GM21717 (cell line): ENCODE data around the gene RIMKLA.

Experiments used
- ATAC-seq: cut with Tn5 transposase; IDR thresholded peaks from one replicate; pipeline ENCODE4 v1.9.1; 2021; ENCODE audit warnings: mild to moderate bottlenecking, moderate library complexity; ENCODE audit not compliant: unreplicated experiment

RIMKLA gene

DNA sequence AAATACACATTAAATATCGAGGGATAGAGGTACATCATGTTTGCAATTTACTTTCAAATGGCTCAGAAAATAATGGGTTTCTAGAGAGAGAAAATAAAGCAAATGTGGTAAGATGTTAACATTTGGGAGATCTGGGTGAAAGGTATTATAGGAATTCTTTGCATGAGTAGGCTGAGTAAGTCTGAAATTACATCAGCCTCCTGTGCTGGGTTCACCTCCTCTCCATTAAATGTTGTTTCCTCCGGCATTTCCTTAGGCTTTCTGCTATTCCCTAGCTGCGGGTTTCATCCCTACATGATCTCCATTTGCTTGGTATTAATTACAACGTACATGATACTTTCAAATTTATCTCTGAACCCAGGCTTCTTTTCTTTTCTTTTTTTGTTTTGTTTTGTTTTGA is 43.6 kb downstream of the RIMKLA start:
- ATAC-seq, result no peak

DNA sequence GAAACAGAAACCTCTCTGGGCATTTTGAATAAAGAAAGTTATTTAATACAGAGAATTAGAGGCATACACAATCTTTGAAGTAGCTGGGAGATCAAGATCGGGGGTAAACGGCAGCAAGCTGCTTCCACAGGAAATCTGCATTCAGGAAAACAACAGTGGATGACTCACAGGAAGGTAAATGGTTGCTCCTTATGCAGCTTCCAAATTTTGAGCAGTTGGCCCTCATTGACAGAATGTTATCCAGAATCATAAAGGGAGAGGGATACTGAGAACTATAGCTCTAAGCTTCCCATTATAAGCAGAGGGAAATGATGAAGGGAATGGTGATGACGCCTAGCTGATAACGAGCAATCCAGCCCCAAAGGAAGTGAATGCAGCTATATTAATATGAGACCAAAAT is 46.6 kb downstream of the RIMKLA start:
- ATAC-seq, result no peak

GRCh38 chr1:42429603-42430002 is 49.0 kb downstream of the RIMKLA start:
- no peak for ATAC-seq

DNA sequence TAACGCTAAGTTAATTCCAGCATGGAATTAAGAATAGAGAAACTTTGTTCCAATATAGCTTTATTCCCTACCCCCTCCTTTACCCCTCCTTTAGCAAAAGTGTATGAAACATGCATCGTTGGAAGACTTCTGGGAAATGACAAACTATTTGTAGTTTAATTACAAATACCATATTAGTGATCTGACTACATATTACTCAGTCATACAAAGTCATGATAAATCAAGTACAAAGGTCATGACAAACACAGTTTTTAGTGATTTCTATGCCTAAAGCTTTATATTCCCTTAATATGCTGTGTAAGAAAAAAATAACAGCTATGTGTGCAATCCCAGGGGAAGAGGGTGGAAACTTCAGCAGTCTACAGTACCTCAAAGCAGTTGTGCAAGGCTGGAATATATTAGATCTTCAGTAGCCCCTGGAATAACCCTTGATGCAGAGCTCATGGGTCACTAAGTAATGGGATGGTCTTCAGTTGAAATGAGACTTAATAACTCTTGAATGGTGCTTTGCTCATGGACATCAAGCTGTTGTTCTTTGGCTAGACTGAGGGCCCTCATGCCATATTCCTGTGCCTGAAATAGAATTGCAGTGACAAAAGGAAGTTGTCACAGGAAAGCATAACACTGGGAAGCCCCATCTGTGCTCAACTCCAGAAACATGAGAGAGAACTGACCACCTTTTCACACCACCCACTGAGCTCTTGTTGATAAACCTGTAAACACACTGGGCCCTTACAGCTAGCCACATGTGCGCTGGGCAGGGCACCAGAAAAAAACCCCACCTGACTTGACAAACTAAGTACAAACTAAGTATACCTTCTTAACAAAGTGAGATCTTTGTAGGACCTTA is 49.9 kb downstream of the RIMKLA start:
- no peak for ATAC-seq

DNA sequence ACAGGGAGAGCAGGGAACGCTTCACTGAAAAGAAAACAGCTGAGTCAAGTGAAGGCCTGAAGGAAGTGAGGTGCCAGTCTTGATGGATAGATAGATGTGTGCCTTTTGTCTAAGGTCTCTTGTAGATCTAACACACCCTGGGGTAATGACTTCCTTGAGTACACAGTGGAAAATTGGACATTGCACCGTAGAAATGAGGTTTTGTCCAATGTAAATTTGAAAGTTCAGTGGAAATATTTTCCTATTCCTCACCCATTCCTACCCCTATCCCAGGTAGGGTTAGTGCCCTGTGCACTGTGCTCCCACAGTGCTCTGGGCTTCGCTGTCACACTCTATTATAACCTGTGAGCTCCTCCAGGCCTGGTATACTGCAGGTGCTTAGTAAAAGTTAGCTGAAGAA is 50.9 kb downstream of the RIMKLA start:
- ATAC-seq, result no peak

GRCh38 chr1:42432714-42433113 is 52.1 kb downstream of the RIMKLA start:
- ATAC-seq, result no peak

DNA sequence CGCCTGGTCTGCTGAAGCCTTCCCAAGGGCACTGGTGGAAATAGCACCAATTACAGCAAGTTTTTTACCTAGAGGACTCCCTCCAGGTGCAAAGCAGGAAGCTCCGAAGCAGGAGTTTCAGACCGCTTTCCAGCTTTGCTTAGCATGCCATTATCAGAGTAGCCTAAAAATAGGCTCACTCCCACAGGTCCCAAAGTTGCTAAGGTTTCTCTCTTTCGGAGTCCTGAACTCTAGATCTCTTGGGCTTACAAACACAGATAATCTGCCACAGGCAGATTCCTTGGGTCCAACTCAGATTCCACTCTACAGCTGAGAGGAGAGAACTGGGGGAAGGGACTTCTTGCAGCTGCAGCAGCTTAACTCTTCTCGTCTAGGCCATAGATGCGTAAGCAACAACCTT is 52.8 kb downstream of the RIMKLA start:
- no peak for ATAC-seq

DNA sequence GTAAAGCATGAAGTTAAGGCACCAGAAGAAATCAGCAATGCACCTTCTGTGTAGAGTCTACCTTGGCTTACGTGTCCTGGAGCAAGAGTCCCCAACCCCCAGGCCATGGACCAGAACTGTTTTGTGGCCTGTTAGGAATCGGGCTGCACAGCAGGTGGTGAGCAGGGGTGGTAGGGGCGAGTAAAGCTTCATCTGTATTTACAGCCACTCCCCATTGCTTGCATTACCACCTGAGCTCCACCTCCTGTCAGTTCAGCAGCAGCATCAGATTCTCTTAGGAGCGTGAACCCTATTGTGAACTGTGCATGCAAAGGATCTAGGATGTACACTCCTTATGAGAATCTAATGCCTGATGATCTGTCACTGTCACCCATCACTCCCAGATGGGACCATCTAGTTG is 53.7 kb downstream of the RIMKLA start:
- no peak for ATAC-seq

- no peak for ATAC-seq
These were observed 59.3 kb downstream of the RIMKLA start for GRCh38 chr1:42439940-42440339.

DNA sequence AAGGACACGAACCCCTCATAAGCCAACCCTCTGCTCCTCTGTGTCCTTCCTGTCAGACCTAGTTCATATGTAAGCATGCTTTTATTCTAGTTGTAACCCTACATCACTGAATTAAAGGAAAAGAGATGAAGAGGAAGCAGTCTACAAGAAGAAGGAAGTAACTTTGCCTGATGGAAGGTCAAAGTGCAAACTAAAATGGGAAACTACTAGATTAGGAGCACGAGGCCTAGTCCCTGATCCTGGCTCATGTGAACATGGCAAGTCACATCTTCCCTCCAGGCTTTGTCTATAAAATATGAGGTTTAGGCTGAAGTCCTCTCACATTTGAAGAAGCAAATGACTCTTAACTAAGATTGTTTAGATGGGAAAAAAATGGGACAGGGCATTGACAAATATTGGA is 62.1 kb downstream of the RIMKLA start:
- no peak for ATAC-seq

DNA sequence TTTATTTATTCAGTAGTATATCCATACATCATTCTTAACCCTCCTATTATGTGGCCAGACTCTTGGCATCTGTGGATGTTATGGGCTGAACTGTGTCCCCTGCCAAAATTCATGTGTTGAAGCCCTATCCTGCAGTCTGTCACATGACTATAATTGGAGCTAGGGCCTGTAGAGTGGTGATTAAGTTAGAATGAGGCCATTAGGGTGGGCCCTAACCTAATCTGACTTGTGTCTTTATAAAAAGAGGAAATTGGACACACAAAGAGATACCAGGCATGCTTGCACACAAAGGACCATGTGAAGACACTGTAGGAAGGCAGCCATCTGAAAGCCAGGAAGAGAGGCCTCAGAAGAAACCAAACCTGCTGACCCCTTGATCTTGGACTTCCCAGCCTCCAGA is 68.7 kb downstream of the RIMKLA start:
- ATAC-seq, result no peak

DNA sequence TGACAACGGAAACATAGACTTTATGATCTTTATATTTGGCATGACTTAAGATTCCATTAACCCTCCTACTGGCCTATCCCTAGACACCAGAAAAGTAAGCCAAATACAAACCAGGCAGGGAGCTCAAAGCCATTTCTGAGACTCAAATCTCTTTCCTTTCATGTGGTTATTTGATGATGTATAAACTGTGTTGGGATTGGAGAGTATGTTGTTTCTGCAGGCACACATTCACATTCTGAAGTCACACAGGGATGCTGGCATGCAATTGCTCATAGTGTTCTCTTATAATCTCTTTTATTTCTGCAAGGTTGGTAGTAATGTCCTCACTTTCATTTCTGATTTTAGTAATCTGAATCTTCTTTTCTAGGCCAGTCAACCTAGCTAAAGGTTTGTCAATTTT is 69.5 kb downstream of the RIMKLA start:
- ATAC-seq, result no peak

GRCh38 chr1:42453386-42453785 is 72.8 kb downstream of the RIMKLA start:
- ATAC-seq, result no peak

DNA sequence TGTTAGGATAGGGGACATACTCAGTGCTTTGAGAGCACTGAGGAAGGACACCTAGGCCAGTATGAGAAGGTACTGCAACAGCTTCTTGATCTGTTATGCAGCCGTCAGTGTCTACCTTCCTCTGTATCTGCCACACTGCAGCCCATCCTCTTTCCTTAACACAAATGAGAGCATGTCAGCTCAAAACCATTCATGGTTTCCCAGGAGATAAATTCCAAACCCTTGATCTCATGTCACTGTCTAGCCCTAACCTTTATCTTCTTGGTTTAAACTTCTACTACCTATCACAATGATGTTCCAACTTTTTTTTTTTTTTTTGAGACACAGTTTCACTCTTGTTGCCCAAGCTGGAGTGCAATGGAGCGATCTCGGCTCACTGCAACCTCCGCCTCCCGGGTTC is 73.8 kb downstream of the RIMKLA start:
- ATAC-seq, result no peak

DNA sequence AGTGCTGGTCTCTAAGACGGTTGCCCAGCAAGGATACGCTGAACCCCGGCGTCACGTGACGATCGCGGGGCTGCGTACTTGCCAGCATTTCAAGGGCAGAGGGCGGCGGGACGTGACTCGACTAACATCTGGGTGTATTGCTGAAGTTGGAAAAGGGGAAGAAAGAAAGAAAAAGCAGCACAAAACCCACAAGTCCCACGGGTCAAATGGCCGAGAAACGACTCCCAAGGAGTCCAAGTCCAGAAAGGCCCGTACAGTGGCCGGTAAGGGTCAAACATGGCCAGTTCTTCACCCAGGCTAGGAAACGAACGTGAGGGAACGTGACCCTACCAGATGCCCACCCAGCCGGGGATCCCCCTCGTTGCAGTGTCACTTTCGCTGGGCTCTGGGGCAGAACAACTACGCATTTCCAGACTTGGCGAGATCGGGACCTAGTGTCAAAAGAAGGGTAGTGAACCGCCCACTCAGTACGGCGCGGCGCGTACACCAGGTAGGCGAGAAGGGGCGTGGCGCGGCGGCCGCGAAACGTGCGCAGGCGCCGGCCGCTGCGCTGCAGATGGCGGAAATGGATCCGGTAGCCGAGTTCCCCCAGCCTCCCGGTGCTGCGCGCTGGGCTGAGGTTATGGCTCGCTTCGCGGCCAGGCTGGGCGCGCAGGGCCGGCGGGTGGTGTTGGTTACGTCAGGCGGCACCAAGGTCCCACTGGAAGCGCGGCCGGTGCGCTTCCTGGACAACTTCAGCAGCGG is 75.6 kb downstream of the RIMKLA start, which contains the start of the genes PPCS and ZMYND12:
TSS of gene PPCS (plus strand) at position 534 of the 744 bp plus-strand sequence. CDS start at position 557, 23 bp downstream.
TSS of gene ZMYND12 (minus strand) at position 13 of the 744 bp plus-strand sequence. CDS start 25 bp downstream, outside the sequence.
- peak; percentile 81 for ATAC-seq

DNA sequence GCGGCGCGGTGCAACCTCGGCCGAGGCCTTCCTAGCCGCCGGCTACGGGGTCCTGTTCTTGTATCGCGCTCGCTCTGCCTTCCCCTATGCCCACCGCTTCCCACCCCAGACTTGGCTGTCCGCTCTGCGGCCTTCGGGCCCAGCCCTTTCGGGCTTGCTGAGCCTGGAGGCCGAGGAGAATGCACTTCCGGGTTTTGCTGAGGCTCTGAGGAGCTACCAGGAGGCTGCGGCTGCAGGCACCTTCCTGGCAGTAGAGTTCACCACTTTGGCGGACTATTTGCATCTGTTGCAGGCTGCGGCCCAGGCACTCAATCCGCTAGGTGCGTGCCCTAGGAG is 76.1 kb downstream of the RIMKLA start:
- ATAC-seq, result peak; percentile 53

DNA sequence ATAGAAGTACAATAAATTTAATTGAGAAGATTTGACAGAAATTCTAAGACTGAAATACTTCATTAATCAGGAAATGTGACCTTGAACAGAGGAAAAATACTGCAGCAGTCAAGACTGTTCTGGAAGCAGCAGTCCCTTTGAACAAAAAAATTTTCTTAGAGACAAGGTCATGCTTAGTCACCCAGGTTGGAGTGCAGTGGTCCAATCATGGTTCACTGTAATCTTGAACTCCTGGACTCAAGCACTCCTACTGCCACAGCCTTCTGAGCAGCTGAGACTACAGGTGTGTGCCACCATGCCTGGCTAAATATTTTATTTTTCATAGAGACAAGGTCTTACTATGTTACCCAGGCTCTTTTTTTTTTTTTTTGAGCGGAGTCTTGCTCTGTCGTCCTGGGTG is 80.6 kb downstream of the RIMKLA start:
- ATAC-seq, result no peak

GRCh38 chr1:42462828-42463763 is 82.5 kb downstream of the RIMKLA start, which contains the start of gene CCDC30:
Gene CCDC30, plus strand, starts transcription at chr1:42463286. Its CDS starts 17,266 bp downstream, at chr1:42480552.
- peak; percentile 96 for ATAC-seq

GRCh38 chr1:42463921-42464320 is 83.3 kb downstream of the RIMKLA start:
- no peak for ATAC-seq

DNA sequence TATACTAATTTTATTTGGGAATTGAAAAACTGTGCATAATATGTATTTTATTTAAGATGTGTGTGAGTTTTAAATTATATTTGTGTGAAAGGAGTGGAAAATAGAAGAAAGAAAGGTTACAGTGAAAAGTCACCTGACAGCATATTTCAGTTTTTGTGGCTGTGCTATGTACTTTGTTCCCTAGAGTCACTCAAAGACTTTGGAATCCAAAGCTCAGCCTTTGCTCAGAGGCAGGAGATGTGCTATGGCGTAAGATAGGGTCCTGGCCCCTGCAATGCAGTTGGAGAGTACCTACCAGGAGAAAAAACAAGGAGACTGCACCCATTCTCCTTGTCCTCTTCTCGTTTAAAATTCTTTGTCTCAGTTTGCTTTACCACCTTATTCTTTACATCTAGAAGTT is 85.4 kb downstream of the RIMKLA start:
- no peak for ATAC-seq

GRCh38 chr1:42469727-42470126 is 89.1 kb downstream of the RIMKLA start:
- no peak for ATAC-seq
